ENCODE measurements around the gene CFAP221. TPM values are rescaled to one million over a fixed set of nuclear protein-coding genes. Genes with fewer than 3 reads are reported as not detected.

CFAP221 gene
- total and polyA plus RNA-seq, 2 experiments from 2014 or later: 0.16 TPM; not detected in 1

DNA sequence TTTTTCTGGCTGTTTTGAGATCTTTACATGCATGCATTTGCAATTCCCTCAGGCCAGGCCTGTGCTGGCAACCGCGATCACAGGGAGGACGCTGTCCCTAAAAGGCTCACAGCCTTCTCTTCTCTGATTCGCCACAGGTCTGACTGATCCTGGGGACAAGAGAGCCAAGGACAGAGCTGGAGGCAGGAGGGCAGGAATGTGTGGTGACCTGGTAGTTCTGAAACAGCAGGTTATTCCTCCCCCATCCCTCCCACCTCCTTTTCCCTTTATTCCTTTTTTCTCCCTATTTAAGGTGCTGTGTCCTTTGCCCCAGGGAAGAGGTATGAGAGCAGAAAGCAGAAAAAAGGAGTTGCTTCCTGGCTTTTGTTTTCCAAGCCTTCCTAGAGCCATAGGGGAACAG, 156.6 kb downstream of the CFAP221 start:
- Histone ChIP-seq H2AFZ (no peak overlapping the region), H3K4me2 (ENCODE audit: unreplicated experiment) (no peak overlapping the region), H3K79me2 (ENCODE audit: insufficient read depth) (no peaks in the 10 kb centered on the region), H3K27me3 (replicated peaks; ENCODE audit: insufficient read depth) (no peaks in the 10 kb centered on the region; the same call in 1 of the 2 replicates), H3K9me3 (ENCODE audit: low read depth) (no peaks in the 10 kb centered on the region), H3K9me2 (ENCODE audit: insufficient read depth) (no peaks in the 10 kb centered on the region), H3K4me1 (ENCODE audit: insufficient read depth) (peaks cover 4% of the 10 kb centered on the region; the same call in 1 of the 2 replicates), H3K27ac (no peak overlapping the region), H3K36me3 (ENCODE audit: low read depth) (no peaks in the 10 kb centered on the region), H3F3A (ENCODE audit: insufficient read depth) (no peaks in the 10 kb centered on the region), H4K20me1 (ENCODE audit: insufficient read depth) (no peaks in the 10 kb centered on the region), H3K4me3 (no peak overlapping the region), H3K9ac (no peak overlapping the region)
- WGBS, 2 experiments (ENCODE audit: low coverage in 1 of 2, low lambda C conversion rate in 2 of 2, missing lambda C conversion rate in 2 of 2): 87 to 88% methylated on average over 4 of the region's 4 CpGs
- TF ChIP-seq EZH2 (IDR thresholded peaks at IDR 0.05; ENCODE audit: insufficient read depth, poor library complexity, severe bottlenecking) (no peak), EZH2phosphoT487 (IDR thresholded peaks at IDR 0.05; ENCODE audit: insufficient read depth, low read depth) (no peak)
- in situ Hi-C loops (cut with MboI): loop anchor here (10.0 kb wide), 1 partner anchor 124 kb away; no protein-coding TSS in a partner anchor
- no peak for DNase-seq

DNA sequence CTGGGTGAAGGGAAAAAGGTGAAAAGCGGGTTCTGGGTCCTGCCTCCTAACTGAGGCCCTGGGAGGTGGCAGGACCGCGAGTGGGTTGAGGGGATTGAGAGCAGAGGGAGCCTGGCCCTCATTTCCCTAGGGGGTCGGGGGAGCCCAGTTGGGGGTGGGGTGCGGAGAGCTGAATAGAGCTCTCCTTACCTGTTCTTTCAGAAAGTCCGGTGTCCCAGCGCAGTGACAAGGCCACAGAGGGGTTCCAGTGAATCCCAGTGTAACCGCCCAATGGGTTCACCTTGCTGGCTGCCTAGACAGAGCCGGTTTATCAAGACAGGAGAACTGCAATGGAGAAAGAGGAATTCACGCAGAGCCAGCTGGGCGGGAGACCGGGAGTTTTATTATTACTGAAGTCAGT, 157.1 kb downstream of the CFAP221 start:
- DNase-seq: no peak
- Histone ChIP-seq H3K9ac (no peak overlapping the region), H3K4me2 (ENCODE audit: unreplicated experiment) (no peak overlapping the region), H3K79me2 (ENCODE audit: insufficient read depth) (no peaks in the 10 kb centered on the region), H3F3A (ENCODE audit: insufficient read depth) (no peaks in the 10 kb centered on the region), H2AFZ (no peak overlapping the region), H3K9me3 (ENCODE audit: low read depth) (no peaks in the 10 kb centered on the region), H3K36me3 (ENCODE audit: low read depth) (no peaks in the 10 kb centered on the region), H3K4me1 (ENCODE audit: insufficient read depth) (peaks cover 4% of the 10 kb centered on the region; the same call in 1 of the 2 replicates), H3K9me2 (ENCODE audit: insufficient read depth) (no peaks in the 10 kb centered on the region), H4K20me1 (ENCODE audit: insufficient read depth) (no peaks in the 10 kb centered on the region), H3K4me3 (no peak overlapping the region), H3K27me3 (replicated peaks; ENCODE audit: insufficient read depth) (no peaks in the 10 kb centered on the region; the same call in 1 of the 2 replicates), H3K27ac (no peak overlapping the region)
- 68 to 70% methylated on average over 10 to 12 of the region's 12 CpGs for WGBS, 2 experiments (ENCODE audit: low coverage in 1 of 2, low lambda C conversion rate in 2 of 2, missing lambda C conversion rate in 2 of 2)
- in situ Hi-C loops (cut with MboI): loop anchor here (10.0 kb wide), 1 partner anchor 123 kb away; no protein-coding TSS in a partner anchor
- TF ChIP-seq EZH2 (IDR thresholded peaks at IDR 0.05; ENCODE audit: insufficient read depth, poor library complexity, severe bottlenecking) (no peak), EZH2phosphoT487 (IDR thresholded peaks at IDR 0.05; ENCODE audit: insufficient read depth, low read depth) (no peak)

DNA sequence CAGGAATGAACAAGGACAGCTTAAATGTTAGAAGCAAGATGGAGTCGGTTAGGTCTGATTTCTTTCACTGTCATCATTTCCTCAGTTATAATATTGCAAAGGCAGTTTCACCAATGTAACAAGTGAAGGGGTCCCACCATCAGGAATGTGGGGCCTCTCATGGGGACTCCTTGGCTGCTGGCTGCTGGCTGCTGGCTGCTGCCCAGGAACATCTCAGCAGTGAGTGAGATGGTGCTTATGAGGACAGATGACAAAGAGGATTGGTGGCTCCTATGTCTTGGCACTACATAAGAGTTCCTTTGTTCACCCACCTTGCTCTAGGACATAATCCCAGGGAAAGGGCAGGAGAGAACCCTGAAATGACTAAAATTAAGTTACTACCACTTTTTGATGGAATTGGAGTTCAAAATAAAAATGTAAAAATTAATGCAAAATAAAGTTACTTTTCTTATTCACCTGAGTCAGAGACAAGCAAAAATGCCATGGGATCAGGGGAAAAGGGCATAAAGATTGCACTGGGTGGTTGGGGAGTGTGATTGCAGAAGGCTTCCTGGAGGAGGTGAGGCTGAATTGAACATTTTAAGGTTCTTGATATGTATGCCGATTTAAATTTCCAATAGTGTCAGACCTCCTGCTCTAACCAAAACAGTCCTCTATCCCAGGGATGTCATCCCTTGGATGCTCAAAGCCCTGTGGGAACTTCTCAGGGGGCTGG, 158.1 kb downstream of the CFAP221 start:
- in situ Hi-C loops (cut with MboI): loop anchor here (10.0 kb wide), 1 partner anchor 122 kb away; no protein-coding TSS in a partner anchor
- Histone ChIP-seq H3K36me3 (ENCODE audit: low read depth) (no peaks in the 10 kb centered on the region), H3K27me3 (replicated peaks; ENCODE audit: insufficient read depth) (no peaks in the 10 kb centered on the region; the same call in 1 of the 2 replicates), H3K79me2 (ENCODE audit: insufficient read depth) (no peaks in the 10 kb centered on the region), H3K4me3 (no peak overlapping the region), H4K20me1 (ENCODE audit: insufficient read depth) (no peaks in the 10 kb centered on the region), H3K4me2 (ENCODE audit: unreplicated experiment) (no peak overlapping the region), H3K9me2 (ENCODE audit: insufficient read depth) (no peaks in the 10 kb centered on the region), H3F3A (ENCODE audit: insufficient read depth) (no peaks in the 10 kb centered on the region), H3K9ac (no peak overlapping the region), H3K9me3 (ENCODE audit: low read depth) (no peaks in the 10 kb centered on the region), H2AFZ (peak overlapping the region; percentile 76), H3K4me1 (ENCODE audit: insufficient read depth) (peaks cover 4% of the 10 kb centered on the region; the same call in 1 of the 2 replicates), H3K27ac (no peak overlapping the region)
- WGBS, 2 experiments (ENCODE audit: low coverage in 1 of 2, low lambda C conversion rate in 2 of 2, missing lambda C conversion rate in 2 of 2): 61 to 70% methylated on average over 2 of the region's 2 CpGs
- TF ChIP-seq EZH2 (IDR thresholded peaks at IDR 0.05; ENCODE audit: insufficient read depth, poor library complexity, severe bottlenecking): no peak
- no peak for TF ChIP-seq EZH2phosphoT487 (IDR thresholded peaks at IDR 0.05; ENCODE audit: insufficient read depth, low read depth)
- no peak for DNase-seq

DNA sequence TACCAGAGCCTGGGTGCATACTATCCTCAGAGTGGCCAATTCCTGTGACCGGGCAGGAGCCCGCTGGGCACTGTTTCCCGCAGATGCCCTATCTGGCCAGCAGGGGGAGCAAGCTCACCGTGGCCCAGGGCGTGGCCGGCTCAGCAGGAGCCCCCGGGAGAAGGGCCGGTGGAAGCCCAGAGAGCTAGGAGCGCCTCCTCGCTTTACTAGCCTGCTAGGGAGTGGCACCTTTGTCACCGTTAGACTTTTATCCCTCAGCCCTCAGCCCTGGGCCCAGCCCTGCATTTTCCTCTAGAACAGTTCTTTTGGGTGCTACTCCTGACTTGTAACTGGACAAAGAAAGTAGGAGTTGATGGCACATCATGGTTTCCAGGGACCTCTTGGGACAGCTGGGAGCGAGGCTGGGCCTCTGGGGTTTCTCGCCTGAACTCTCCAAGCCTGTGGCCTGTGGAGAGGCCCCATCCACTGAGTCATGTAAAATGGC, 158.7 kb downstream of the CFAP221 start:
- no peak overlapping the region for H3K4me3 ChIP-seq
- peak overlapping the region; percentile 76 for H2AFZ ChIP-seq
- no peaks in the 10 kb centered on the region for H4K20me1 ChIP-seq (ENCODE audit: insufficient read depth)
- H3K79me2 ChIP-seq (ENCODE audit: insufficient read depth): no peaks in the 10 kb centered on the region
- no peak overlapping the region for H3K27ac ChIP-seq
- no peak overlapping the region for H3K9ac ChIP-seq
- no peak for TF ChIP-seq EZH2phosphoT487 (IDR thresholded peaks at IDR 0.05; ENCODE audit: insufficient read depth, low read depth)
- TF ChIP-seq EZH2 (IDR thresholded peaks at IDR 0.05; ENCODE audit: insufficient read depth, poor library complexity, severe bottlenecking): no peak
- 14 to 22% methylated on average over 13 of the region's 13 CpGs for WGBS, 2 experiments (ENCODE audit: low coverage in 1 of 2, low lambda C conversion rate in 2 of 2, missing lambda C conversion rate in 2 of 2)
- H3K9me3 ChIP-seq (ENCODE audit: low read depth): no peaks in the 10 kb centered on the region
- in situ Hi-C loops (cut with MboI): loop anchor here (10.0 kb wide), 1 partner anchor 122 kb away; no protein-coding TSS in a partner anchor
- H3K9me2 ChIP-seq (ENCODE audit: insufficient read depth): no peaks in the 10 kb centered on the region
- H3K4me2 ChIP-seq (ENCODE audit: unreplicated experiment): peak overlapping the region; percentile 59
- peaks cover 4% of the 10 kb centered on the region; the same call in 1 of the 2 replicates for H3K4me1 ChIP-seq (ENCODE audit: insufficient read depth)
- no peaks in the 10 kb centered on the region for H3K36me3 ChIP-seq (ENCODE audit: low read depth)
- no peaks in the 10 kb centered on the region for H3F3A ChIP-seq (ENCODE audit: insufficient read depth)
- H3K27me3 ChIP-seq (replicated peaks; ENCODE audit: insufficient read depth): no peaks in the 10 kb centered on the region; the same call in 1 of the 2 replicates
- DNase-seq: peak; percentile 81

Measured in GM23248 (cell line).